ENCODE results near the gene CALHM1. TPM values are rescaled to one million over a fixed set of nuclear protein-coding genes. Genes with fewer than 3 reads are reported as not detected.

CALHM1 gene
- total RNA-seq, 1 donor from 2014 or later: not detected

DNA sequence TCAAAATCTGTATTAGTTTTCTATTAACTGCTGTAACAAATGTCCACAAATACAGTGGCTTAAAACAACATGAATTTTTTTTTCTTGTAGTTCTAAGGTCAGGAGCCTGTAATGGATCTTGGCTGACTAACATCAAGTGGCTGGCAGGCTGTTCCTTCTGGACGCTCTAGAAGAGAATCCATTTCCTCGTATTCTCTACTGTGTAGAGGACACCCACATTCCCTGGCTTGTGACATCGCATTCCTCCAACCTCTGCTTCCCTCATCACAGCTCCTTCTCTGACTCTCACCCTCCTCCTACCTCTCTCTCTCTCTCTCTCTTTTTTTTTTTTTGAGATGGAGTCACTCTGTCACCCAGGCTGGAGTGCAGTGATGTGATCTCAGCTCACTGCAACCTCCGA is 4.8 kb upstream of the CALHM1 start:
- peaks cover 11% of the 10 kb centered on the region for H3K4me1 Mint-ChIP-seq (ENCODE audit: unreplicated experiment)
- no peak for DNase-seq (ENCODE audit: extremely low spot score, unreplicated experiment)
- TF ChIP-seq, protein P1, sequence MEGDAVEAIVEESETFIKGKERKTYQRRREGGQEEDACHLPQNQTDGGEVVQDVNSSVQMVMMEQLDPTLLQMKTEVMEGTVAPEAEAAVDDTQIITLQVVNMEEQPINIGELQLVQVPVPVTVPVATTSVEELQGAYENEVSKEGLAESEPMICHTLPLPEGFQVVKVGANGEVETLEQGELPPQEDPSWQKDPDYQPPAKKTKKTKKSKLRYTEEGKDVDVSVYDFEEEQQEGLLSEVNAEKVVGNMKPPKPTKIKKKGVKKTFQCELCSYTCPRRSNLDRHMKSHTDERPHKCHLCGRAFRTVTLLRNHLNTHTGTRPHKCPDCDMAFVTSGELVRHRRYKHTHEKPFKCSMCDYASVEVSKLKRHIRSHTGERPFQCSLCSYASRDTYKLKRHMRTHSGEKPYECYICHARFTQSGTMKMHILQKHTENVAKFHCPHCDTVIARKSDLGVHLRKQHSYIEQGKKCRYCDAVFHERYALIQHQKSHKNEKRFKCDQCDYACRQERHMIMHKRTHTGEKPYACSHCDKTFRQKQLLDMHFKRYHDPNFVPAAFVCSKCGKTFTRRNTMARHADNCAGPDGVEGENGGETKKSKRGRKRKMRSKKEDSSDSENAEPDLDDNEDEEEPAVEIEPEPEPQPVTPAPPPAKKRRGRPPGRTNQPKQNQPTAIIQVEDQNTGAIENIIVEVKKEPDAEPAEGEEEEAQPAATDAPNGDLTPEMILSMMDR (IDR thresholded peaks at IDR 0.05): no peak

DNA sequence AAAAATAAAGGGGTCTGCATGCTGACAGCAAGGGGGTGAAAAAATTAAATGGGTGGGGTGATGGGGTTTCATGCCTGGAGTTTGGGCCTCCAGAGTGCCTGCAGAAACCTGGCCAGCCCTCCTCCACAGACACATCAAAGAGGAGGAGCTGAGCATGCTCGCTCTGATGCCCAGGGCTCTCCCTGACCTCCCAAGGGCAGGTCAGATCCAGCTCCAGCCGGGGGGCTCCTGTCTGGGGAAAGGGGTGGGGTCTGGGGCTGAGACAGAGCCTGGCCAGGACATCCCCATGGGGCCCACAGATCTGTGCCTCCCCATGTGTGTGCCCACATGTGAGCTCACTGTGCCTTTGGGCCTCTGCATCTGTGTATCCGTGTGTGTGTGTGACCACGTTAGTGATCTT is 915 bp upstream of the CALHM1 start:
- Mint-ChIP-seq H3K27me3 (ENCODE audit: unreplicated experiment) (no peaks in the 10 kb centered on the region), H3K36me3 (ENCODE audit: unreplicated experiment) (no peaks in the 10 kb centered on the region), H3K9me3 (ENCODE audit: unreplicated experiment) (no peaks in the 10 kb centered on the region), H3K4me3 (ENCODE audit: unreplicated experiment) (no peak overlapping the region), H3K4me1 (ENCODE audit: unreplicated experiment) (no peaks in the 10 kb centered on the region), H3K27ac (ENCODE audit: unreplicated experiment) (no peak overlapping the region)
- DNase-seq (ENCODE audit: extremely low spot score, unreplicated experiment): no peak
- TF ChIP-seq, protein P1 (IDR thresholded peaks at IDR 0.05): no peak

More for the DNA sequence above, 4.8 kb upstream of the CALHM1 start:
- no peaks in the 10 kb centered on the region for H3K27me3 Mint-ChIP-seq (ENCODE audit: unreplicated experiment)
- no peaks in the 10 kb centered on the region for H3K36me3 Mint-ChIP-seq (ENCODE audit: unreplicated experiment)
- H3K27ac Mint-ChIP-seq (ENCODE audit: unreplicated experiment): no peak overlapping the region
- H3K4me3 Mint-ChIP-seq (ENCODE audit: unreplicated experiment): no peak overlapping the region
- no peaks in the 10 kb centered on the region for H3K9me3 Mint-ChIP-seq (ENCODE audit: unreplicated experiment)

- H3K4me3 Mint-ChIP-seq (ENCODE audit: unreplicated experiment): no peak overlapping the region
- no peaks in the 10 kb centered on the region for H3K9me3 Mint-ChIP-seq (ENCODE audit: unreplicated experiment)
- H3K27me3 Mint-ChIP-seq (ENCODE audit: unreplicated experiment): no peaks in the 10 kb centered on the region
- DNase-seq (ENCODE audit: extremely low spot score, unreplicated experiment): no peak
- no peaks in the 10 kb centered on the region for H3K4me1 Mint-ChIP-seq (ENCODE audit: unreplicated experiment)
- no peaks in the 10 kb centered on the region for H3K36me3 Mint-ChIP-seq (ENCODE audit: unreplicated experiment)
- no peak overlapping the region for H3K27ac Mint-ChIP-seq (ENCODE audit: unreplicated experiment)
- TF ChIP-seq, protein P1 (IDR thresholded peaks at IDR 0.05): no peak
Observed at GRCh38 chr10:103457896-103458583, 660 bp downstream of the CALHM1 start.

DNA sequence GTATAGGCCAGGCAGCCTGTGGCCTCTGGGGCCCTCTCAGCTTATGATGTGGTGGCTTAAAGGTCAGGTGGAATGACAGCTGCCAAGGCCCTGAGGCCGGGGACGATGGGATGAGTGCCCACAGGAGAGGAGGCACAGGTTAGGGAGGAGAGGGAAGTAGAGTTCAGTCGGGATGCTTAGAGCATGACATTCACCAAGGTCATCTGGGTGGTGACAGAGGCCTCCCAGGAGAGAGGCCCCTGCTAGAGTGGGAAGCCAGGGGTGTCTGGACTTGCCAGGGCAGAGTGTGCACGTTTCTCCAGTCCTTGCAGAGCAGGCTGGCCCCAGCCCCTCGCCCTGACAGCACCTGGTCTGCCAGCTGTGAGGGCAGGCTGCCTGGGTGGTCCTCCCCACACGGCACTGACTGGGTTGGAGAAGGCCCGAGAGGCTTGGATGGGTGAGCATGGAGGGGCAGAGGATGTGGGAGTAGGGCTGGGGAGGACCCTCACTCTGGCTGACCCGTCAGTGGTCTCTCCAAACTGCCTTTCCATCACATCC is 1.5 kb downstream of the CALHM1 start:
- Mint-ChIP-seq H3K27ac (ENCODE audit: unreplicated experiment) (no peak overlapping the region), H3K9me3 (ENCODE audit: unreplicated experiment) (no peaks in the 10 kb centered on the region)
- no peak for DNase-seq (ENCODE audit: extremely low spot score, unreplicated experiment)

DNA sequence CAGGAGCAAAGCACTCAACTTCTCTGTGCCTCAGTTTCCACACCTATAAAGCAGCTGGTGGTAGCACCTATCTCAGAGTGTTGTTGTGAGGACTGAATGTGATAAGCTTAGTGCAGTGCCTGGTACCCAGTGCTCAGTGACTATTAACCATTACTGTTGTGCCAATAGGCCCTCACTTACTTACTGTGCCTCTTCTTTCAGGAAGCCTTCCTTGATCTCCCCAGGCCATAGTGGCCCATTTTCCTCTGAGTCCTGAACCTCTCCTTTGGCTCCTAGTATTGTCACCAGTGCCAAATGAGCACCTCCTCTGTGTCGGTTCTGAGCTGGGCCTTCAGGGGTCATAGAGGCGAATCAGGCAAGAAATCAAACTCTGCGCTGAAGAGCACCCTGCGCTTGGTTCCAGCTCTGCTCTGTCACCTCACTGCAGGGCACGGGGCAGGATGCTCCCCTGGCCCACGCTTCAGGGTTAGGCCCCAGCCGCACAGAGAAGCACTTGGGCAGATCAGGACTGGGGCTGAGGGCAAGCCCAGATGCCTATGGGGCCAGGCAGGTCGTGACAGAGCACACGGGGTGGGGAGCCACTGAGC is 2.5 kb downstream of the CALHM1 start:
- TF ChIP-seq, protein P1 (IDR thresholded peaks at IDR 0.05): no peak
- no peaks in the 10 kb centered on the region for H3K27me3 Mint-ChIP-seq (ENCODE audit: unreplicated experiment)
- no peak overlapping the region for H3K27ac Mint-ChIP-seq (ENCODE audit: unreplicated experiment)
- no peak overlapping the region for H3K4me3 Mint-ChIP-seq (ENCODE audit: unreplicated experiment)
- no peaks in the 10 kb centered on the region for H3K9me3 Mint-ChIP-seq (ENCODE audit: unreplicated experiment)
- H3K36me3 Mint-ChIP-seq (ENCODE audit: unreplicated experiment): no peaks in the 10 kb centered on the region
- peaks cover 3% of the 10 kb centered on the region for H3K4me1 Mint-ChIP-seq (ENCODE audit: unreplicated experiment)
- no peak for DNase-seq (ENCODE audit: extremely low spot score, unreplicated experiment)

More for the DNA sequence above, 1.5 kb downstream of the CALHM1 start:
- no peaks in the 10 kb centered on the region for H3K27me3 Mint-ChIP-seq (ENCODE audit: unreplicated experiment)
- TF ChIP-seq, protein P1 (IDR thresholded peaks at IDR 0.05): no peak
- no peaks in the 10 kb centered on the region for H3K4me1 Mint-ChIP-seq (ENCODE audit: unreplicated experiment)
- H3K36me3 Mint-ChIP-seq (ENCODE audit: unreplicated experiment): no peaks in the 10 kb centered on the region
- H3K4me3 Mint-ChIP-seq (ENCODE audit: unreplicated experiment): no peak overlapping the region

All from osteocyte (in vitro differentiated cells).